Tibial artery (tissue), 4 donors: Measurements from ENCODE around the gene PACSIN1.
A peak's percentile ranks its signal among the peaks of the same experiment; 100 is the strongest.

Experiments used
- DNase-seq, 2 donors: peaks; one replicate each; pipeline ENCODE4 v3.0.0-alpha.2; 2019
- H3K27ac ChIP-seq, 2 donors: fragments of 200-600 bp; sonication (generic) in 1 of 2; 1 replicate in 1 of 2; 2 replicates in 1 of 2; pipeline ENCODE4 v1.5.1; 2018 to 2019; ENCODE audit warnings: mild to moderate bottlenecking in 1 of 2
- H3K27me3 ChIP-seq, 2 donors: fragments of 200-600 bp; sonication (generic) in 1 of 2; one replicate each; pipeline versions ENCODE4 v1.5.1 to v1.6.0; 2016 to 2019
- H3K36me3 ChIP-seq, 3 donors: fragments of 200-600 bp; sonication (generic) in 2 of 3; one replicate each; pipeline ENCODE4 v1.5.1; 2016 to 2019; ENCODE audit warnings: mild to moderate bottlenecking in 2 of 3
- H3K4me1 ChIP-seq, 4 donors: fragments of 200-600 bp; sonication (generic) in 2 of 4; 1 replicate in 3 of 4; 2 replicates in 1 of 4; pipeline ENCODE4 v1.5.1; 2016 to 2019
- H3K4me3 ChIP-seq, 2 donors: fragments of 200-600 bp; sonication (generic) in 1 of 2; 1 replicate in 1 of 2; 2 replicates in 1 of 2; pipeline ENCODE4 v1.5.1; 2018 to 2019; ENCODE audit warnings: mild to moderate bottlenecking in 2 of 2
- H3K9me3 ChIP-seq, 3 donors: fragments of 200-600 bp; sonication (generic) in 1 of 3; one replicate each; pipeline ENCODE4 v1.5.1; 2016 to 2019
- intact Hi-C: fragments of 100-400 bp; cut with DNase I; formaldehyde crosslinking; loops from one replicate; pipeline ENCODE4 v1.15.0; 2023; ENCODE audit warnings: low total_unique reads
- TF ChIP-seq, protein P1 (sequence below), 2 experiments: fragments of 200-600 bp in 1 of 2; fragments of 450-650 bp in 1 of 2; IDR thresholded peaks; one replicate each; pipeline ENCODE4 v1.5.1; 2017 to 2019; ENCODE audit warnings: antibody characterized with exemption in 2 of 2, mild to moderate bottlenecking in 1 of 2, moderate library complexity in 1 of 2

PACSIN1 gene

GRCh38 chr6:34523441-34524206, 57.7 kb downstream of the PACSIN1 start:
- DNase-seq: no peak
- Histone ChIP-seq H3K4me3 (no peak overlapping the region), H3K36me3 (no peaks in the 10 kb centered on the region), H3K27me3 (peaks cover 0 to 7% of the 10 kb centered on the region in 2 donors), H3K9me3 (no peaks in the 10 kb centered on the region), H3K27ac (no peak overlapping the region), H3K4me1 (peaks cover 0 to 13% (median 8%) of the 10 kb centered on the region in 4 donors)
- intact Hi-C loops: no loop called here
- TF ChIP-seq, protein P1, sequence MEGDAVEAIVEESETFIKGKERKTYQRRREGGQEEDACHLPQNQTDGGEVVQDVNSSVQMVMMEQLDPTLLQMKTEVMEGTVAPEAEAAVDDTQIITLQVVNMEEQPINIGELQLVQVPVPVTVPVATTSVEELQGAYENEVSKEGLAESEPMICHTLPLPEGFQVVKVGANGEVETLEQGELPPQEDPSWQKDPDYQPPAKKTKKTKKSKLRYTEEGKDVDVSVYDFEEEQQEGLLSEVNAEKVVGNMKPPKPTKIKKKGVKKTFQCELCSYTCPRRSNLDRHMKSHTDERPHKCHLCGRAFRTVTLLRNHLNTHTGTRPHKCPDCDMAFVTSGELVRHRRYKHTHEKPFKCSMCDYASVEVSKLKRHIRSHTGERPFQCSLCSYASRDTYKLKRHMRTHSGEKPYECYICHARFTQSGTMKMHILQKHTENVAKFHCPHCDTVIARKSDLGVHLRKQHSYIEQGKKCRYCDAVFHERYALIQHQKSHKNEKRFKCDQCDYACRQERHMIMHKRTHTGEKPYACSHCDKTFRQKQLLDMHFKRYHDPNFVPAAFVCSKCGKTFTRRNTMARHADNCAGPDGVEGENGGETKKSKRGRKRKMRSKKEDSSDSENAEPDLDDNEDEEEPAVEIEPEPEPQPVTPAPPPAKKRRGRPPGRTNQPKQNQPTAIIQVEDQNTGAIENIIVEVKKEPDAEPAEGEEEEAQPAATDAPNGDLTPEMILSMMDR (IDR thresholded peaks at IDR 0.05): no peak

- intact Hi-C loops: no loop called here
- Histone ChIP-seq H3K4me1 (peaks cover 0 to 13% (median 8%) of the 10 kb centered on the region in 4 donors), H3K27me3 (no peaks in the 10 kb centered on the region), H3K9me3 (no peaks in the 10 kb centered on the region), H3K27ac (no peak overlapping the region), H3K4me3 (no peak overlapping the region), H3K36me3 (no peaks in the 10 kb centered on the region)
- no peak for DNase-seq
- TF ChIP-seq, protein P1 (IDR thresholded peaks at IDR 0.05): no peak
These were observed 58.6 kb downstream of the PACSIN1 start for GRCh38 chr6:34524499-34524898.

GRCh38 chr6:34524971-34525370, 59.1 kb downstream of the PACSIN1 start:
- no peak overlapping the region for H3K4me3 ChIP-seq
- DNase-seq: no peak
- H3K4me1 ChIP-seq: peaks cover 0 to 13% (median 8%) of the 10 kb centered on the region in 4 donors
- TF ChIP-seq, protein P1 (IDR thresholded peaks at IDR 0.05): no peak
- no peaks in the 10 kb centered on the region for H3K9me3 ChIP-seq
- intact Hi-C loops: no loop called here
- H3K27me3 ChIP-seq: no peaks in the 10 kb centered on the region
- H3K27ac ChIP-seq: no peak overlapping the region
- H3K36me3 ChIP-seq: no peaks in the 10 kb centered on the region

DNA sequence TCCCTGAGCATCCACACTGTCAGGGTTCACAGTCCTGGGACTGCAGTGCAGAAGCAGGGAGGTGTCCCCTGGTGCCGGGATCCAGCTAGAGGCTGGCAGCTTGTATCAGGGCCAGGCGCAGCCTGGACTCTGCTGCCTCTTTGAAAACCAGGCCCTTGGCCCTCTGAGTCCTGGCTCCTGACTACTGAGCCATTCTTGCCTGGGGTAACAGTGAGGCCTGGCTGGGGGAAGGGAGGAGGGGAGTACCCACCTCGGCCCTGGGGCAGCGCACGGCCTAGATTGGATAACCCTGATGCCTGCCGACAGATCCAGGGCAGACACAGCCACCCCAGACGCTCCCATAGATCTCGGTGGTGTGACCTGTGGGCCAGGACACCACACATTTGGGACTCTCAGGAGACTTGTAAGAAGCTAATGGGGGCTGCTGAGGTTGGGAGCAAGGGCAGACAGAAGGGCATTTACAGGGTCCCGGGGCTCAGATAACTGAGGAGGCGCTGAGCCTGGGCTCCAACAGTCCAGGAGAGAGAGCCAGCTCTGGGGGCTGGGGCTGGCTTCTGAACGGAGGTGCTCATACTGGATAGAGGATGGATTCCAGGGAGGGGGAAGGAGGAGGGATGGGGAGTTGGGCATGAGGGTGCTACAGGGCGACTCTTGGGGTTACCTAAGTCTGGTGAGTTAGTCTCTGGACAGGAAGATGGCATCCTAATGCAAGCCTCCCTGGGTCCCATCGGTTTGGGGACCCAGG, 59.7 kb downstream of the PACSIN1 start:
- no peak for DNase-seq
- intact Hi-C loops: no loop called here
- no peaks in the 10 kb centered on the region for H3K27me3 ChIP-seq

DNA sequence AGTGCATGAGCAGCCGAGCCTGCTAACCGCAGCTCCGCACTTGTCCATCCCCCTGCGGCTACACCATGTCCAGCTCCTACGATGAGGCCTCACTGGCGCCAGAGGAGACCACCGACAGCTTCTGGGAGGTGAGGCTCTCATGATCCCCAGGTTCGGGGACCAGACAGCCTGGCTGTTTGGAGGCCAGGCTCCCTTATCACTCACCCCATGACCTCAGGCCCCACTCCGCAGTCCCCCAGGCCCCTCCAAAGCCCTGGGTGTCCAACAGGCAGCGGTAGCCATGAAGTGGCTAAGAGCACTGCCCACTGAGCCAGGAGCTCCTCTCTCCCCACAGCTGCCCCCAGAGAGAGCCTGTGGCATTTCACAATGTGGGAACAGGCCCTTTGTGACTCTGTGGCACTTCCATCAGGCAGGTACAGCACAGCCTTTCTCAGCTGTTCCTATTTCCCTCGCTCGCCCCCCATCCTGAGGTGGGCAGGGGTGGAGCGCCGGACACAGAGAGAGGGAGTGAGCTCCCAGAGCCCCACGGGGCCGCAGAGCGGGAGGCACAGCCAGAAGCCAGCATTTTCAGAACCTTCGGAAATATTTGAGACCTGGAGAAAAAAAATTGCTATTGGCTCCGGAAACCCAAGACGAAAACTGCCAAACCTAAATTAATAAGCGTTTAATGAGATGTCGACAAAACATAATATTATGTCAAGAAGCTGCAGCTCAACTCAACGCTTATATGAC, 60.5 kb downstream of the PACSIN1 start:
- TF ChIP-seq, protein P1 (IDR thresholded peaks at IDR 0.05): no peak
- peak in 1 of 2 donors; percentile 31 for DNase-seq
- H3K27me3 ChIP-seq: no peaks in the 10 kb centered on the region
- peak overlapping the region; percentile 32 to 43 for H3K4me3 ChIP-seq
- peaks cover 0 to 13% (median 8%) of the 10 kb centered on the region in 4 donors for H3K4me1 ChIP-seq
- no peaks in the 10 kb centered on the region for H3K36me3 ChIP-seq
- H3K9me3 ChIP-seq: no peaks in the 10 kb centered on the region
- H3K27ac ChIP-seq: peak overlapping the region; percentile 58 to 69
- intact Hi-C loops: no loop called here

More for the DNA sequence above, 59.7 kb downstream of the PACSIN1 start:
- H3K27ac ChIP-seq: no peak overlapping the region
- no peak overlapping the region for H3K4me3 ChIP-seq
- peaks cover 0 to 13% (median 8%) of the 10 kb centered on the region in 4 donors for H3K4me1 ChIP-seq
- TF ChIP-seq, protein P1 (IDR thresholded peaks at IDR 0.05): no peak
- H3K36me3 ChIP-seq: no peaks in the 10 kb centered on the region
- no peaks in the 10 kb centered on the region for H3K9me3 ChIP-seq
